Epithelial cell of prostate (primary cell): ENCODE data around the gene TCL1A.
"Not testable (repeated sequence)": the region's sequence is repeated elsewhere in the genome, so short reads cannot be mapped to it uniquely, and the experiment has no call there.

Source experiments
- DNase-seq: peaks from one replicate; pipeline ENCODE4 v3.0.0-alpha.2; 2011; ENCODE audit warnings: low read depth, low spot score
- H3K27ac ChIP-seq: fragments of 450-650 bp; 2 replicates; pipeline ENCODE4 v1.5.1; 2017; ENCODE audit warnings: mild to moderate bottlenecking

Gene TCL1A, protein sequence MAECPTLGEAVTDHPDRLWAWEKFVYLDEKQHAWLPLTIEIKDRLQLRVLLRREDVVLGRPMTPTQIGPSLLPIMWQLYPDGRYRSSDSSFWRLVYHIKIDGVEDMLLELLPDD

DNA sequence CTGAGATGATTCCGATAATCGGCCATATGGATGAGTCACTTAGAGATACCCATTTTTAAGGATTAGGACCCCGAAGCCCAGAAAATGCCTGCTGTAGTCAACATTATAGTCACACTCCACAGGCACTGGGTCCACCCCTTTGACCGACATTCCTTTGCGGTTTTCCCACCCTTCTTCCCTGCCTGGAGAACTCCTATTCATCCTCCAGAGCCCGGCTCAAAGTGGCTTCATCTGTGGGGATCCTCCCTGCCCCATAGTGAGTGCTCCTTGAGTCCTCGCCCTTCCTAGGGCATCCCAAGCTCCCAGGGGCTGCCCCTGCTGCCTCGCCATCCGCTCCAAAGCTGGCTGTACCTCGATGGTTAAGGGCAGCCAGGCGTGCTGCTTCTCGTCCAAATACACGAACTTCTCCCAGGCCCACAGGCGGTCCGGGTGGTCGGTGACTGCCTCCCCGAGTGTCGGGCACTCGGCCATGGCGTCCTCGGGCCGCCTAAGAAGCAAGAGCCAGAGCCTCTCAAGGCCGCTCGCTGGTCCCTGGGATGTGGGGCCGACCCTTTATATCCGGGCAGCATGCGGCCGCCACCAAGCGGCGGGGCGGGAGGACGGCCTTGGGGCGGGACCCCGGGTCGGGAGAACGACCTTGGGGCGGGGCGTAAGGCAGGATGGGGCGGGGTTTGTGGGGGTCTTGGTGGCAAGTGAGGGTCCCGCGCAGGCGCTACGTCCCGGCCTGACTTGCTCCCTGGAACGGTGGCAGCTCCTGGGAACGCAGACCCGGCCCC, at the start of gene TCL1A:
Gene TCL1A (minus strand): TSS at position 530 of the 776 bp plus-strand sequence. CDS start 59 bp downstream, at position 471.
- no peak within 1 kb of the TSS for H3K27ac ChIP-seq

DNA sequence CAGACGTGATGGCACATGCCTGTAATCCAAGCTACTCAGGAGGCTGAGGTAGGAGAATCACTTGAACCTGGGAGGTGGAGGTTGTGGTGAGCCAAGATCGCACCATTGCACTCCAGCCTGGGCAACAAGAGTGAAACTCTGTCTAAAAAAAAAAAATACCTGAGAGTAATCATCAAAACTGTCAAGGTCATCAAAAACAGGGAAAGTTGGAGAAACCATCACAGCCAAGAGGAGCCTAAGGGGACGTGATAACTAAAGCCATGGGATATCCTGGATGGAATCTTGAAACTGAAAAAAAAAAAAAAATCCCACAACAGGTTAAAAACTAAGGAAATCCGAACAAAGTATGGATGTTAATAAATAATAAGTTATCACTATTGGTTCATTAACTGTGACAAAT, 49.1 kb upstream of the TCL1A start:
- DNase-seq, H3K27ac ChIP-seq: not testable (repeated sequence)

More for the DNA sequence above, at the start of gene TCL1A:
- no peak for DNase-seq

DNA sequence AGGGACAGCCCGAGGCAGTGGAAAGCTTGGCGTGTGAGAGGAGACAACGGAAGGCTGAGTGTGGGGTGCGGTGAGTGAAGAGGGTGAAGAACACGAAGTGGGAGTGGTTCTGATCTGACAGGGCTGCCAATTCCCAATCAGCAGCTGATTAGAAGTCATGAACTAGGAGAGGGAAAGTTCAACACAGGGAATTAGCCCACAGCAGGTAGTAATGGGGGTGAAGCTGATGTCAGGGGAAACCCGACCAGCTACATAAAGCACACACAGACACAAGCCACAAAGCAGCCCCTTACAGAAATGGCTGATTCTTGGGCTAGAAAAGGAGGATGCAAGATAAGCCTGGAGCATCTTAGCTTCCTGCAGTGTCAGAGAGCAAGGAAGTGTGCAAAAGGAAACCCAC, 47.5 kb upstream of the TCL1A start:
- H3K27ac ChIP-seq: no peak overlapping the region
- no peak for DNase-seq

DNA sequence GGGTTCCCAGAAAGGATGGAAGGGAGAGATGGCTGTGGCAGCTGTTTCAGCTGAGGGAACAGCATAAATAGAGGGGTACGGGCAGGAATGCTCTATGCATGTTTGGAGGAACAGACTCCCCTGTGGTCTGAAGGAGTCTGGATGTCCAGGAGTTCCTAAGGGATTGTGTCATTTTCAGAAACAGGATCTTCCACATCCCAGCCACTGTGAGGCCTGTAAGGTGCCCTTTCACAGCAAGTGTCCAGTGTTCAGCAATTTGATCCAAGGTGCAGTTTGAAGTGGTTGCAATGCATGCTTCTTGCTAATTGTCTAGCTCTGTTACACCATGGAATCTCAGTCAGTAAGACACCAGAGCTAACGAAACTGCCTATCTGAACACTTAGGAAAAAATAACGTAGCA, 46.7 kb upstream of the TCL1A start:
- DNase-seq: no peak
- H3K27ac ChIP-seq: no peak overlapping the region

DNA sequence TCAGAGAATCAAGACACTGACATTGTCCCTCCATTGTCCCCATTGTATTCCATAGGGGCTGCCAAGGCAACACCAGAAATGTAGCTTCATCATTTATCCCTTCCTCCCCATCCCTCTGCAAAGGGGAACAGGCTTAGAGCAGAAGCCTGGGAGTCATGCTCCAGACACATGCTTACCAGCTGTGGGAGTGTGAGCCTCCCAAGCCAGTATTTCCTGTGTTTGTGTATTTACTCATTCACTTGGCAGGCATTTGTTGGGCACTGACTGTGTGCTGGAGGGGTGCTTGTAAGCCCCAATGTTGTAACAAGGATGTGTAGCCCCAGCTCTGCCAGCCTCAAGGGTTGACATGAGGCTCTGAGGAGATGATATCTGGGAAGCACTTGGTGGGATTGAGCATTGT, 46.0 kb upstream of the TCL1A start:
- no peak for DNase-seq
- no peak overlapping the region for H3K27ac ChIP-seq

DNA sequence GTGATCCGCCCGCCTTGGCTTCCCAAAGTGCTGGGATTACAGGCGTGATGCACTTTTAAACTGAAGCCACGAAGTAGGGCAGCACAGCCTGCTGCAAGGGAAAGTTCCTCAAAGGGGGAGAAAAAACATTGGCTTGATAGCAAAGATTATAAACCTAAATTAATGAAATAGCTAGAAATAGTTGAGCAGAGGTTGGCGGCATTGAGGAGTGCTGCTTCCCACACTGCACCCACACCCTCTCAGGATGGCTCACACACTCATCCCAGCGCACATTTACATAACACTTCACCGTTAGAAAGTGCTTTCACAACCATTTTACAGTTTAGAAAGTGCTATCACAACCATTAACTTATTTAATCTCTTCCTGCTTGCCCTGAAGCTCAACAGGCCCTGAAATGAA, 44.4 kb upstream of the TCL1A start:
- no peak for DNase-seq
- H3K27ac ChIP-seq: no peak overlapping the region

DNA sequence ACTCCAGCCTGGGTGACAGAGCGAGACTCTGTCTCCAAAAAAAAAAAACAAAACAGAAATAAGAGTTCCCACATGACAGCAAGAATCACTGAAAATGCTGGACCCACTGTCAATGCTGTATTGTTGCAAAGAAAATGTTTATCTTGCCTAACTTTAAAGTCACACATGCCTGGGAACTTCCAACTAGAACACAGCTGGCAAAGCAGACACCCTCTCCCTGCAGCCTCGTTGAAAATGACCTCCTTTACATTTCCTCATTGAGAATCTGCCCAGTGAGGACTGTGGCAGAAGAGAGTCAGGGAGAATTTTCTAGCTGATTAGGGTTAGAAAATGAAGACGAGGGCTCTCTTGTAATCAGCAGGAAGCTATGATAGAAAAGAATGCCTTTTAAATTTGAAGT, 42.8 kb upstream of the TCL1A start:
- no peak for DNase-seq
- no peak overlapping the region for H3K27ac ChIP-seq

DNA sequence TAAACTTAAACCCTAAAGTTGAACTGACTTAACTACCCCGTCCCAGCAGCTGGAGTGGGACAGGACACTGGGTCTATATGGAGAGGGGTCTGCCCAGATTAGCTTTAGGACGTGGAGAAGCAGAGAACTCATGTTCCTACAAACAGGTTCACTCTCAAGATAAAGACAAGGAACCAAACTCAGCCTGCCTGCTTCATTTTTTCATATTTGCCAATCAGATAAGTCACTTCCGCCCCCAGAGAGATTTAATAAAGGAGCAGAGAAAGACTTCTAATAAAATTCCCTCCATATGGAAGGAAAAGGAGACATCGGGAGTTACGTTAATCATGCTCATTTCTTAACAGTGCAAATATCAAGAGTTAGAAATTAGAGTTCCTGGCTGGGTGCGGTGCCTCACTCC, 42.2 kb upstream of the TCL1A start:
- no peak overlapping the region for H3K27ac ChIP-seq
- no peak for DNase-seq

DNA sequence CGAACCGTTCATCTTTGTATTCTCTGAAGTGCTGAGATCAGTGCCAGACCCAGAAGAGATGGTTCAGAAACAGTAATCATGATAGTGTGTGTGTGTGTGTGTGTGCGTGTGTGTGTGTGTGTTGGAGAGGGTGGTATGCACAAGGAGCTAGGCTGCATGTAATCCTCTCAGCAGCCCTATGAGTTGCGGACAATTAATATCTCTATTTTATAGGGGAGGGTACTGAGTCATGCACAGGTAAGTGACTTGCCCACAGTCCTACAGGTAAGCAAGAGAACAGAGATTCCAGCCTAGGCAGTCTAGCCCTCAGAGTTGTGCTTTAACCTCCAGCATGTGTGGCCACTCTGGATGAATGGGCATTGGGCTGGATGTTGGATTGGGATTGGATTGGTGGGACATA, 27.9 kb upstream of the TCL1A start:
- peak overlapping the region; percentile 31 for H3K27ac ChIP-seq
- DNase-seq: no peak

DNA sequence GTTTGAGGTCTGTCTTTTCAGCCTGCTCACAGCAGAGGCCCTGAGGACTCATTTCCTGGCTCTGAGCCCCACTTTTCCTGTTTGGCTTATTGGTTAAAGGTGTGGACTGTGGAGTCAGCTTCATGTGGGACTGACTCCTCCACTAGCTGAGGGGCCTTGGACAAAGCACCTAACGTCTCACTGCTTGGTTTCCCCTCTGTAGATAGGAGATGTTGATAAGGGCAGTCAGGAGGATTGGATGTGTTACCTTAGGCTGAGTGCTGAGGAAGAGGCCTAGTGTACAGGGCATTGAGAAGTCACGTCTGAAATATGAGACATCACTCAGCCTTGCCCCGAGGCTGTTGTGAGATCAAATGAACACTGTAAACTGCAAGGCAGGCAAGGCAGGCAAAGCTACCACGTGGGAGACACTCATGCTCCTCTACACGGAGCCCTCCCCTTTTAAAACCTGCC, 27.1 kb upstream of the TCL1A start:
- H3K27ac ChIP-seq: peak overlapping the region; percentile 31
- DNase-seq: peak; percentile 83

DNA sequence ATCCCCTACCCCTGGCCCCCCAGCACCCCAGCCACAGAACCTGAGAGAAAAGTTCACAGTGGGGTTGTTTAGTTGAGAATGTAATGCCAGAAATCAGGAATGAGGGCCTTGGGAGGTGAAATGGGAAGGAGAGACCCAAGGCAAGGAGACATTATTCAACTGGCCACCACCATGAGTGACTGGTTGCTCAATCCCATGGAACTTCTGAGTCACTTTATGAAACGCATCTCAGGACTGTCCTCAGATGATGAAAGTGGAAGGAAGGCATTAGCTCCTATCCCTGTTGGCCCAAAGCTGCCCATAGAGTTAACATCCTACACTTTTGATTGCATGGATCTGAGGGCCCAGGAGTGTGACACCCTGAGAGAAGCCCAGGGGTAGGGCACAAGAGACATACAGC, 25.4 kb upstream of the TCL1A start:
- no peak for DNase-seq
- no peak overlapping the region for H3K27ac ChIP-seq

DNA sequence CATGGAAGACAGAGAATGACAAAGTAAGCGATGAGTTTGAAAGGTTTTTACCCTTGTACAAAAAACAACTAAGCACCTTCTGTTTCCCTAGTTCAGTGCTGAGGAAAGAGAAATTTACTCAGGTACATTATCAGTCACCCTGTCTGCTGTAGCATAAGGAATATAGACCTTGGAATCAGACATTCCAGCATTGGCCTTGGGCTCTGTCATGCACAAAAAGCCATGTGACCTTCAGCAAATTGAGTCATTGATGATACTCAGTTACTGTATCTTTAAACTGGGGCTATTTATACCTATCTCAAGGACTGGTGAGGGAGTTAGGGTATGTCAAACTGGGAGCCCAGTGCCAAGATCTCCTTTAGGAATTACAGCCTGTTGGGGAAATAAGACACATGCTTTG, 19.3 kb upstream of the TCL1A start:
- no peak overlapping the region for H3K27ac ChIP-seq
- DNase-seq: no peak

DNA sequence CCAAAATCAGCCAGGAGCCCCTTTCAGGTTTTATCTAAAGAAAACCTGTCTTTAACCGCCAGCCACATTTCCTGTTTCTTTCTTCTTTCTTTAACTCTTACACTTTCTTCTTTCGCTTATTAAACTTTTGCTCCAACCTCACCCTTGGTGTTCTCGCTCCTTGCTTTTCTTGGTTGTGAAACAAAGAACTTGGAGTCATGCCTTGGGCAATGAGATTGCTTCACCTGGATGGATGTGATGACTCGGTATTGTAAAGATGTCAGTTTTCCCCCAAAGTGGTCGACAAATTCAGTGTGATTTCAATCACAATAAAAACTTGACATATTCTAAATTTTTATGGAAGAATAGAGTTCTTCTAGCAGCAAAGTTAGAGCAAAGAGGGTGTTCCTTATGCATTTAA, 16.2 kb upstream of the TCL1A start:
- H3K27ac ChIP-seq: no peak overlapping the region
- DNase-seq: no peak

DNA sequence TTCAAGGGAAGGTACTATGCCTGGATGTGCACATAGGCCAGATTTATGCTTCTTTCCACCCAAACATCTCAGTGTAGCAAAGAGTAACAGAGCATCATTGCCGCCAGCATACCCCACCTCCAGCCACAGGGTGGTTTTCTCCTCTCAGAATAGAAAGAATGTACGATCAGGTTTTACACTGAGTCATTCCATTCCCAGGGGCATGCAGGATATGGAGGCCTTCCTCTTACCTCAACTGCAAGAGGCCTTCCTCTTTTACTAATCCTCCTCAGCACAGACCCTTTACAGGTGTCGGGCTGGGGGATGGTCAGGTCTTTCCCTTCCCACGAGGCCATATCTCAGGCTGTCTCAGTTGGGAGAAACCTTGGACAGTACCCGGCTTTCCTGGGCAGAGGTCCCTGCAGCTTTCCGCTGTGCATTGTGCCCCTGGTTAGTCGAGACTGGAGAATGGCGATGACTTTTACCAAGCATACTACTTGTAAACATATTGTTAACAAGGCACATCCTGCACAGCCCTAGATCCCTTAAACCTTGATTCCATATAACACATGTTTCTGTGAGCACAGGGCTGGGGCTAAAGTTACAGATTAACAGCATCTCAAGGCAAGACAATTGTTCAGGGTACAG, 15.6 kb upstream of the TCL1A start:
- DNase-seq, H3K27ac ChIP-seq: not testable (repeated sequence)

DNA sequence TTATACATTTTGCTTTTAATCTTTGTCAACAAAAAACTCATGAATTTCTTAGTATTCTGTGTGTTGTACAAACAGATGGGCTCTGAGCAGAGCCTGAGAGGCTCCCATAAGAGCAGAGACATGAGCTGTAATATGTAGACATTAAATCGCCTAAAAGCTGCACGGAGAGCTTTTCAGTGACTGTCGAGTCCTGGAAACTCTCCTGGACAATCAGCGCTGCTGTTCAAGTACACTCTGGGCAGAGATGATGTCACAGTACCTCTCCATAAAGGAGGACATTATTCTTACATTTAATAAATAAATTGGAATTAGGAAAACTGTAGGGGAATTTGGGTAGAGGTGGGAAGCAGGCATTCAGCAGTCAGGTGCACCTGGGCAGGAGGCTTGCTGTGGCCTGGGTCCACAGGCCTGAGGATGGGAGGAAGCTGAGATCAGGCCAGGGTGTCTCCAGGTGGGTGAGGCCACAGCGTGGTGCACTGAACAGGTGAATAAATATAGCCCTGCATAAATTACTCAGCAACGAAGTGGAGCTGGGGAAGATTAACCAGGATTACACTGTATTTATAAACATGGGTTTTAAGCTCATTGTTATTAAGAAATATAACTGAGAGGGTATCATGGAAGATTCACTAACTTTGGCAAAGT, 13.3 kb upstream of the TCL1A start:
- no peak for DNase-seq
- H3K27ac ChIP-seq: no peak overlapping the region

DNA sequence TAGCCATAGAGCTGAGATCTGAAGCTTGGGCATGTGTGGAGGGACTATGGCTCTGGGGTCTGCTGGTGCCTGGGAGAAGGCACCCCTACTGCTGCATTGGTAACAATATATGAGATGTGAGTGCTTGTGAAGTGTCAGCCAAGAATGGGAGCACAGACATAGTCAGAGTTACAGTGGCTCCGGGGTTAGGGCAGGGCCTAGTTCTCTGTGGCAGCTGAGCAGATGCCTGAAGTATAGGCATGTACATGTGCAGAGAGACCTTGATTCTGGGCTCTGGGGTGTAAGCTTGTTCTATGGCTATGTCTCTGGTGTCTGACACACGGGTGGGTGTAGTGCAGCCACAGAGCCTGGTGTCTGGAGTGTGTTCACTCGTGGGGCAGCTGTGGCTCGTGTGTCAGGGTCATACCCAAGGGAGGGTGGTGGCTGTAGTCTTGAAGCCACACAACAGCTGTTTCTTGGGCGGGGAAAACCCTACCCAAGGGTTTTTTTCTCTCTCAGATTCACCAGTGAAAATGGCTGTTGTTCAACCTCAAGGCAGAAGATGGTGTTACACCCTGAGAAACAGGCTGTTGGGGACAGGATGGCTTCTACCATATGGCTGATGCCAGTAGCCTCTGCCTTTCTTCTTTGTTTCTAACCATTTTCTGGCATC, 11.9 kb upstream of the TCL1A start:
- H3K27ac ChIP-seq: no peak overlapping the region
- DNase-seq: no peak

DNA sequence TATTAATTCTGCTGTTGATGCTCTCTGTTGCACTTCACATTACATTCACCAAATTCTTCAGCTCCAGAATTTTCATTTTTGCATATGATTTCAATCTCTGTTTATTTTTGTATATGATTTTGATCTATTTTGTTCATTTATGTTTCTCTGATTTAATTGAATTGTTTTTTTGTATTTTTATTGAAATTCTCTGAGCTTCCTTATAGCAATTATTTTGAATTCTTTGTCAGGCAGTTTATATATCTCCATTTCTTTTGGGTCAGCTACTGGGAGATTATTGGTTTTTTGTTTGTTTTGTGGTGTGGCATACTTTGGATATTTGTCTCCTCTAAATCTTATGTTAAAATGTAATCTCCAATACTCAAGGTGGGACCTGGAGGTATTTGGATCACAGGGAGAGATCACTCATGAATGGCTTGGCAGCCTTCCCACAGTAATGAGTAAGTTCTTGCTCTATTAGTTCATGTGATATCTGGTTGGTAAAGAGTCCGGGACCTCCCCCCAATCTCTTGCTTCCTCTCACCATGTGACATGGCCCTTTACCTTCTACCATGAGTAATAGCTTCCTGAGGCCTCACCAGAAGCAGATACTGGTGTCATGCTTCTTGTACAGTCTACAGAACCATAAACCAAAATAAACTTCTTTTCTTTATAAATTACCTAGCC, 8.7 kb upstream of the TCL1A start:
- H3K27ac ChIP-seq: no peak overlapping the region
- no peak for DNase-seq

DNA sequence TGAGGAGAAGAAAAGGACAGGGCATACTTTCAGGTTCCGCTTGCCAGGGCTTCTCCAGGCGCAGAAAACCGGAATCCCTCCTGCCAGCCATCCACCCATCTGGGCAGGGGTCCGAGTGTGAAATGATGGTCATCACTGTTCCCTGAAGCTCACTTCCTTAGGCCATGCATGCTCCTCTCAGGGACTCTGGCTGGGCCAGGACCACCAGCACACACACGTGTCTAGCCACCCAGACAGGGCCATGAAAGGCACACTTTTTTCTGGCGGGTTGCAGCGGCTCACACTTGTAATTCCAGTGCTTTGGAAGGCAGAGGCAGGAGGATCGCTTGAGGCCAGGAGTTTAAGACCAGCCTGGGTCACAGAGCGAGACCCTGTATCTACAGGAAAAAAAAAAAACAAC, 1.5 kb downstream of the TCL1A start:
- DNase-seq: no peak
- H3K27ac ChIP-seq: no peak overlapping the region

DNA sequence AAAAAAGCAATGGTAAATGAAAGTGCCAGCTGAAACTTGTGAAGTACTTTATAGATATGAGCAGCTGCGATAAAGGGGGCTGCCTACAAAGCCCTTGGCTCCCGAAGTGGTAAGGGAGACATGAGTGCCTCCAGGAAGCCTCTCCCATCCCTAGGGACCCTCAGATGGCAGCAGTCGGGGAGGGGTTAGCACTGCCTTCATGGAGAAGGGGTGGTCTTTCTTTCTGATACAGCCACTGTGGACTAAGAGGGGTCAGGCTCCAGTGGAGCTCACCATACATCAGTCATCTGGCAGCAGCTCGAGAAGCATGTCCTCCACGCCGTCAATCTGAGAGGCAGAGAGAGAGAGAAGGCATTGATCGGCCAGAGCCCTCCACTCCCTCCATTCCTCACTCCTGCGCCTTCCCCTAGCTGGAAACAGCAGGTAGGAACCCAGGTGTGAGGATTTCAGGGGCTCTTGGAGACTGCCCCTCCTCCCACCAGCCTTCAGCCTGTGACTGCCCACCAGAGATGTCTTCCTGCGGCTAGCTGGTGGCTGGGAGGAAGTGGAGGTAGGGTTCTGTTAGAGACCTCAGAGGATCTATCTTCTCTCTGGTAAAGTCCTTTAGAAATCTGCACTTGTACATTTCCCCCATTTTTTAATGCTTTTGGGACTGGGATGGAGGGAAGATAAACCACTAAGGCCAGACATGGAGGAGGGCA, 2.3 kb downstream of the TCL1A start:
- DNase-seq: no peak
- no peak overlapping the region for H3K27ac ChIP-seq

DNA sequence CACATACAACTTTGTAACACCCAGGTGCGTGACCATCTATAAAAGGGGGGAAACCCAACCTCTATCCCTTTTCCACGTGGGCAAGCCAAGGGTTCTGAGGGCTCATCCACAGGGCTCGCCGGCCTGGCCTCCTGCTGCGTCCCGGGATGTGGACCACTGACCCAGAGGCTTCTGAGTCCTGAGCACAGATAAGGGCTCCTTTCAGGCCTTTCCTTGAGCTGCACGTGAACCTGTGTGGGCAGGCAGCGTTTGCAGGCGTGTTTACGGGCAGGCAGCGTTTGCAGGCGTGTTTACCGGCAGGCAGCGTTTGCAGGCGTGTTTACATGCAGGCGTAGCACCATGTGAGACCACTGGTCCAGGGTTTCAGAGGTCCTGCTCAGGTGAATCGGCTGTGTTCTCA, 3.8 kb downstream of the TCL1A start:
- no peak for DNase-seq
- H3K27ac ChIP-seq: no peak overlapping the region
